HepG2 (cell line): Measurements from ENCODE around the gene TLN1. TPM values are rescaled to one million over a fixed set of nuclear protein-coding genes. Genes with fewer than 3 reads are reported as not detected.

Experiments
- DPF2 ChIP-seq: sonication (generic); formaldehyde crosslinking; IDR thresholded peaks from 2 replicates; pipeline ENCODE4 v1.4.0; 2020; ENCODE audit warnings: mild to moderate bottlenecking, low read depth, missing genetic modification reagents, borderline replicate concordance
- GATAD2A ChIP-seq: IDR thresholded peaks from 2 replicates; pipeline ENCODE4 v1.6.1; 2016
- NR1H2 ChIP-seq: sonication (generic); formaldehyde crosslinking; IDR thresholded peaks from 2 replicates; pipeline ENCODE4 v1.8.1; 2022; ENCODE audit warnings: low read depth, missing genetic modification reagents, borderline replicate concordance
- PTBP1 ChIP-seq: fragments of 200-400 bp; formaldehyde crosslinking; IDR thresholded peaks from 2 replicates; pipeline ENCODE4 v1.6.1; 2018; ENCODE audit warnings: low read length, low read depth; ENCODE audit not compliant: poor library complexity, severe bottlenecking
- ZNF557 ChIP-seq: sonication (generic); formaldehyde crosslinking; IDR thresholded peaks from 2 replicates; pipeline ENCODE4 v1.4.0; 2020; ENCODE audit warnings: missing genetic modification reagents
- ZNF792 ChIP-seq: IDR thresholded peaks from 2 replicates; pipeline ENCODE4 v1.6.1; 2016
- polyA plus RNA-seq, 8 experiments: library from polyadenylated mRNA; depleted of rRNA in 3 of 8; stranded (reverse) in 7 of 8; unstranded in 1 of 8; fragments of >200 nt; fragmentation: Illumina TruSeq in 4 of 8; extraction: Trizol in 4 of 8; gene quantifications; 2 replicates each; pipeline versions ENCODE4 v1.2.1 to v1.2.3, GENCODE V29; 2011 to 2016; ENCODE audit warnings: low read depth in 4 of 8, missing spikeins in 1 of 8, mixed read lengths in 1 of 8; ENCODE audit not compliant: insufficient read depth in 1 of 8
- total RNA-seq, 5 experiments: library from RNA; depleted of rRNA; stranded (reverse); fragments of >200 nt; fragmentation: Illumina TruSeq; extraction: Trizol; gene quantifications; 2 replicates each; pipeline ENCODE4 v1.2.3, GENCODE V29; 2016; ENCODE audit warnings: low read depth in 1 of 5
- TF ChIP-seq, protein P1 (sequence below): sonication (generic); formaldehyde crosslinking; IDR thresholded peaks from 2 replicates; pipeline ENCODE4 v1.4.0; 2020; ENCODE audit warnings: missing genetic modification reagents
- TF ChIP-seq, protein P2 (sequence below), 2 experiments: fragments of 450-650 bp in 1 of 2; sonication (generic) in 1 of 2; formaldehyde crosslinking in 1 of 2; IDR thresholded peaks; 2 replicates each; pipeline versions ENCODE4 v1.6.1 to v1.8.0; 2016 to 2022; ENCODE audit warnings: antibody characterized with exemption in 1 of 2, mild to moderate bottlenecking in 1 of 2, missing genetic modification reagents in 1 of 2
- TF ChIP-seq, protein P3 (sequence below): sonication (generic); formaldehyde crosslinking; IDR thresholded peaks from 2 replicates; pipeline ENCODE4 v1.4.0; 2020; ENCODE audit warnings: mild to moderate bottlenecking, missing genetic modification reagents, borderline replicate concordance
- TF ChIP-seq, protein P4 (sequence below): sonication (generic); formaldehyde crosslinking; IDR thresholded peaks from 2 replicates; pipeline ENCODE4 v1.5.1; 2020; ENCODE audit warnings: missing genetic modification reagents, mild to moderate bottlenecking, borderline replicate concordance

The TLN1 gene
- total and polyA plus RNA-seq, 2 of the 13 experiments (the other 11 are each of a cell fraction or from before 2014, with no cell fraction given), result 35.2 to 51.8 TPM

DNA sequence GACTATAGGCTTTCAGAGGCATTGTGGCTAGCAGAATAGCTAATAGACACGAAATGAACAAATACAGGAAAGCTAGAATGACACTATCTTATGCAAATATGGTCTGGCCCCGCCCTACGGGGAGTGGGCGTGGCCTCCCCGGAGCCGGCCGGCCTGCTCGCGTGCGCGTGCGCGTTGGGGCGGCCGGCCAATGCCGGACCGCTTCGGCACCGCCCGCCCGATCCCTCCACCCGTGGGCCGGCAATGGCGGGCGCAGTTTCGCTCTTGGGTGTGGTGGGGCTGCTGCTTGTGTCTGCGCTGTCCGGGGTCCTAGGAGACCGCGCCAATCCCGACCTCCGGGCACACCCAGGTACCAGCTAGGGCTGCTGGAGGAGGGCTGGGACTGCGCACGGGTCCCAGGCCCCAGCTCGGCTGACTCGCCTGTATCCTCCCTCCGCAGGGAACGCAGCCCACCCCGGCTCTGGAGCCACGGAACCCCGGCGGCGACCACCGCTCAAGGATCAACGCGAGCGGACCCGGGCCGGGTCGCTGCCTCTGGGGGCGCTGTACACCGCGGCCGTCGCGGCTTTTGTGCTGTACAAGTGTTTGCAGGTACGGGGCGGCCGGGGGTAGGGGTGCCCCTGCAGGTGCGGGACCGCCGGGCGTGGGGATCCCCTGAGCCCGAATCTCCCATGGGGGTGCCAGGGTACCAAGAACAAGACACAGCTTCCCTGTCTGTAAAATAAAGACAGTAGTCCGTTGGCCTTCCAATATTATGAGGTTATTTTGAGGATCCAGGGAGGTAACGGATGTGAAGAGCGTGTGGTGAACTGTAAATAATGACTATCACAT is 73.6 kb downstream of the TLN1 start, which contains the start of gene CCDC107 (continued):
- TF ChIP-seq DPF2 (CRISPR knock-in tag) (no peak), NR1H2 (no peak; the same call in 1 of the 2 replicates), PTBP1 (peak; percentile 46), GATAD2A (CRISPR knock-in tag) (peak; percentile 84), ZNF792 (CRISPR knock-in tag) (no peak), ZNF557 (no peak; the same call in 1 of the 2 replicates)
- TF ChIP-seq, protein P1, sequence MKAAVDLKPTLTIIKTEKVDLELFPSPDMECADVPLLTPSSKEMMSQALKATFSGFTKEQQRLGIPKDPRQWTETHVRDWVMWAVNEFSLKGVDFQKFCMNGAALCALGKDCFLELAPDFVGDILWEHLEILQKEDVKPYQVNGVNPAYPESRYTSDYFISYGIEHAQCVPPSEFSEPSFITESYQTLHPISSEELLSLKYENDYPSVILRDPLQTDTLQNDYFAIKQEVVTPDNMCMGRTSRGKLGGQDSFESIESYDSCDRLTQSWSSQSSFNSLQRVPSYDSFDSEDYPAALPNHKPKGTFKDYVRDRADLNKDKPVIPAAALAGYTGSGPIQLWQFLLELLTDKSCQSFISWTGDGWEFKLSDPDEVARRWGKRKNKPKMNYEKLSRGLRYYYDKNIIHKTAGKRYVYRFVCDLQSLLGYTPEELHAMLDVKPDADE, result no peak
- TF ChIP-seq, protein P2, sequence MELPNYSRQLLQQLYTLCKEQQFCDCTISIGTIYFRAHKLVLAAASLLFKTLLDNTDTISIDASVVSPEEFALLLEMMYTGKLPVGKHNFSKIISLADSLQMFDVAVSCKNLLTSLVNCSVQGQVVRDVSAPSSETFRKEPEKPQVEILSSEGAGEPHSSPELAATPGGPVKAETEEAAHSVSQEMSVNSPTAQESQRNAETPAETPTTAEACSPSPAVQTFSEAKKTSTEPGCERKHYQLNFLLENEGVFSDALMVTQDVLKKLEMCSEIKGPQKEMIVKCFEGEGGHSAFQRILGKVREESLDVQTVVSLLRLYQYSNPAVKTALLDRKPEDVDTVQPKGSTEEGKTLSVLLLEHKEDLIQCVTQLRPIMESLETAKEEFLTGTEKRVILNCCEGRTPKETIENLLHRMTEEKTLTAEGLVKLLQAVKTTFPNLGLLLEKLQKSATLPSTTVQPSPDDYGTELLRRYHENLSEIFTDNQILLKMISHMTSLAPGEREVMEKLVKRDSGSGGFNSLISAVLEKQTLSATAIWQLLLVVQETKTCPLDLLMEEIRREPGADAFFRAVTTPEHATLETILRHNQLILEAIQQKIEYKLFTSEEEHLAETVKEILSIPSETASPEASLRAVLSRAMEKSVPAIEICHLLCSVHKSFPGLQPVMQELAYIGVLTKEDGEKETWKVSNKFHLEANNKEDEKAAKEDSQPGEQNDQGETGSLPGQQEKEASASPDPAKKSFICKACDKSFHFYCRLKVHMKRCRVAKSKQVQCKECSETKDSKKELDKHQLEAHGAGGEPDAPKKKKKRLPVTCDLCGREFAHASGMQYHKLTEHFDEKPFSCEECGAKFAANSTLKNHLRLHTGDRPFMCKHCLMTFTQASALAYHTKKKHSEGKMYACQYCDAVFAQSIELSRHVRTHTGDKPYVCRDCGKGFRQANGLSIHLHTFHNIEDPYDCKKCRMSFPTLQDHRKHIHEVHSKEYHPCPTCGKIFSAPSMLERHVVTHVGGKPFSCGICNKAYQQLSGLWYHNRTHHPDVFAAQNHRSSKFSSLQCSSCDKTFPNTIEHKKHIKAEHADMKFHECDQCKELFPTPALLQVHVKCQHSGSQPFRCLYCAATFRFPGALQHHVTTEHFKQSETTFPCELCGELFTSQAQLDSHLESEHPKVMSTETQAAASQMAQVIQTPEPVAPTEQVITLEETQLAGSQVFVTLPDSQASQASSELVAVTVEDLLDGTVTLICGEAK (IDR thresholded peaks at IDR 0.05), result no peak
- TF ChIP-seq, protein P2 (CRISPR knock-in tag; IDR thresholded peaks at IDR 0.05), result peak; percentile 46; the same call in 1 of the 2 replicates
- TF ChIP-seq, protein P3, sequence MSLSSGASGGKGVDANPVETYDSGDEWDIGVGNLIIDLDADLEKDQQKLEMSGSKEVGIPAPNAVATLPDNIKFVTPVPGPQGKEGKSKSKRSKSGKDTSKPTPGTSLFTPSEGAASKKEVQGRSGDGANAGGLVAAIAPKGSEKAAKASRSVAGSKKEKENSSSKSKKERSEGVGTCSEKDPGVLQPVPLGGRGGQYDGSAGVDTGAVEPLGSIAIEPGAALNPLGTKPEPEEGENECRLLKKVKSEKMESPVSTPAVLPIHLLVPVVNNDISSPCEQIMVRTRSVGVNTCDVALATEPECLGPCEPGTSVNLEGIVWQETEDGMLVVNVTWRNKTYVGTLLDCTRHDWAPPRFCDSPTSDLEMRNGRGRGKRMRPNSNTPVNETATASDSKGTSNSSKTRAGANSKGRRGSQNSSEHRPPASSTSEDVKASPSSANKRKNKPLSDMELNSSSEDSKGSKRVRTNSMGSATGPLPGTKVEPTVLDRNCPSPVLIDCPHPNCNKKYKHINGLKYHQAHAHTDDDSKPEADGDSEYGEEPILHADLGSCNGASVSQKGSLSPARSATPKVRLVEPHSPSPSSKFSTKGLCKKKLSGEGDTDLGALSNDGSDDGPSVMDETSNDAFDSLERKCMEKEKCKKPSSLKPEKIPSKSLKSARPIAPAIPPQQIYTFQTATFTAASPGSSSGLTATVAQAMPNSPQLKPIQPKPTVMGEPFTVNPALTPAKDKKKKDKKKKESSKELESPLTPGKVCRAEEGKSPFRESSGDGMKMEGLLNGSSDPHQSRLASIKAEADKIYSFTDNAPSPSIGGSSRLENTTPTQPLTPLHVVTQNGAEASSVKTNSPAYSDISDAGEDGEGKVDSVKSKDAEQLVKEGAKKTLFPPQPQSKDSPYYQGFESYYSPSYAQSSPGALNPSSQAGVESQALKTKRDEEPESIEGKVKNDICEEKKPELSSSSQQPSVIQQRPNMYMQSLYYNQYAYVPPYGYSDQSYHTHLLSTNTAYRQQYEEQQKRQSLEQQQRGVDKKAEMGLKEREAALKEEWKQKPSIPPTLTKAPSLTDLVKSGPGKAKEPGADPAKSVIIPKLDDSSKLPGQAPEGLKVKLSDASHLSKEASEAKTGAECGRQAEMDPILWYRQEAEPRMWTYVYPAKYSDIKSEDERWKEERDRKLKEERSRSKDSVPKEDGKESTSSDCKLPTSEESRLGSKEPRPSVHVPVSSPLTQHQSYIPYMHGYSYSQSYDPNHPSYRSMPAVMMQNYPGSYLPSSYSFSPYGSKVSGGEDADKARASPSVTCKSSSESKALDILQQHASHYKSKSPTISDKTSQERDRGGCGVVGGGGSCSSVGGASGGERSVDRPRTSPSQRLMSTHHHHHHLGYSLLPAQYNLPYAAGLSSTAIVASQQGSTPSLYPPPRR (CRISPR knock-in tag), result peak; percentile 31; the same call in 1 of the 2 replicates
- TF ChIP-seq, protein P4, sequence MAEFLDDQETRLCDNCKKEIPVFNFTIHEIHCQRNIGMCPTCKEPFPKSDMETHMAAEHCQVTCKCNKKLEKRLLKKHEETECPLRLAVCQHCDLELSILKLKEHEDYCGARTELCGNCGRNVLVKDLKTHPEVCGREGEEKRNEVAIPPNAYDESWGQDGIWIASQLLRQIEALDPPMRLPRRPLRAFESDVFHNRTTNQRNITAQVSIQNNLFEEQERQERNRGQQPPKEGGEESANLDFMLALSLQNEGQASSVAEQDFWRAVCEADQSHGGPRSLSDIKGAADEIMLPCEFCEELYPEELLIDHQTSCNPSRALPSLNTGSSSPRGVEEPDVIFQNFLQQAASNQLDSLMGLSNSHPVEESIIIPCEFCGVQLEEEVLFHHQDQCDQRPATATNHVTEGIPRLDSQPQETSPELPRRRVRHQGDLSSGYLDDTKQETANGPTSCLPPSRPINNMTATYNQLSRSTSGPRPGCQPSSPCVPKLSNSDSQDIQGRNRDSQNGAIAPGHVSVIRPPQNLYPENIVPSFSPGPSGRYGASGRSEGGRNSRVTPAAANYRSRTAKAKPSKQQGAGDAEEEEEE (CRISPR knock-in tag), result no peak; the same call in 1 of the 2 replicates
